NCI-H2196 treated with DMSO at 0.1 percent for 48 hours (cell line): ENCODE measurements around the gene BMP6.

Source experiments
- DNase-seq: peaks from one replicate; lab custom pipeline; 2025; ENCODE audit not compliant: unreplicated experiment; lab: John Stamatoyannopoulos, UW

BMP6 gene

GRCh38 chr6:7725849-7726415 lies at the start of gene BMP6:
BMP6 (plus strand) TSS chr6:7726099; CDS start chr6:7726956, 857 bp downstream.
- DNase-seq: peak; percentile 82

- DNase-seq: no peak
Measured at GRCh38 chr6:7677229-7677628, 48.7 kb upstream of the BMP6 start.

GRCh38 chr6:7680393-7681075 lies 45.4 kb upstream of the BMP6 start:
- no peak for DNase-seq

- DNase-seq: no peak
Measured at GRCh38 chr6:7681449-7681848, 44.5 kb upstream of the BMP6 start.

GRCh38 chr6:7684076-7684475 lies 41.8 kb upstream of the BMP6 start:
- no peak for DNase-seq

GRCh38 chr6:7684843-7685242 lies 41.1 kb upstream of the BMP6 start:
- DNase-seq: no peak

GRCh38 chr6:7685276-7685675 lies 40.6 kb upstream of the BMP6 start:
- DNase-seq: no peak

GRCh38 chr6:7687145-7688111 lies 38.5 kb upstream of the BMP6 start:
- DNase-seq: no peak

- no peak for DNase-seq
Measured at GRCh38 chr6:7691021-7691420, 34.9 kb upstream of the BMP6 start.

- no peak for DNase-seq
Measured at GRCh38 chr6:7691675-7692452, 34.0 kb upstream of the BMP6 start.

- no peak for DNase-seq
Measured at GRCh38 chr6:7692453-7692784, 33.5 kb upstream of the BMP6 start.

- DNase-seq: no peak
Measured at GRCh38 chr6:7693827-7694226, 32.1 kb upstream of the BMP6 start.

- no peak for DNase-seq
Measured at GRCh38 chr6:7696061-7696460, 29.8 kb upstream of the BMP6 start.

GRCh38 chr6:7697432-7697819 lies 28.5 kb upstream of the BMP6 start:
- DNase-seq: no peak

- DNase-seq: no peak
Measured at GRCh38 chr6:7697820-7698623, 27.9 kb upstream of the BMP6 start.

- no peak for DNase-seq
Measured at GRCh38 chr6:7701212-7701834, 24.6 kb upstream of the BMP6 start.

GRCh38 chr6:7703148-7703680 lies 22.7 kb upstream of the BMP6 start:
- DNase-seq: no peak

GRCh38 chr6:7705483-7705882 lies 20.4 kb upstream of the BMP6 start:
- DNase-seq: no peak

- no peak for DNase-seq
Measured at GRCh38 chr6:7706269-7706668, 19.6 kb upstream of the BMP6 start.

- DNase-seq: no peak
Measured at GRCh38 chr6:7707787-7708186, 18.1 kb upstream of the BMP6 start.
